A673 (cell line): ENCODE measurements around the gene ELF5.

ENCODE experiments used
- CTCF ChIP-seq: fragments of 300-800, 200-600 bp; sonication (generic); conservative IDR thresholded peaks from 2 replicates; pipeline ENCODE4 v1.5.1; 2017; ENCODE audit warnings: low read depth, mild to moderate bottlenecking, antibody characterized with exemption, low read length, moderate library complexity, mixed read lengths
- EZH2 ChIP-seq: fragments of 200-600 bp; sonication (generic); IDR thresholded peaks from 2 replicates; pipeline ENCODE4 v1.6.1; 2017; ENCODE audit warnings: borderline replicate concordance, low read depth, mild to moderate bottlenecking, mixed read lengths, antibody characterized with exemption, low read length; ENCODE audit not compliant: poor library complexity, severe bottlenecking

- no peak for TF ChIP-seq CTCF
- no peak for TF ChIP-seq EZH2
Measured at GRCh38 chr11:34519595-34520235, 6.1 kb upstream of the ELF5 start.
